HTR-8/SVneo (cell line): Measurements from ENCODE around the gene ATP11A.
A peak's percentile ranks its signal among the peaks of the same experiment; 100 is the strongest.

Source experiments
- DNase-seq: peaks from one replicate; pipeline ENCODE4 v3.0.0; 2011; ENCODE audit warnings: low spot score, mixed read lengths; ENCODE audit not compliant: insufficient read length
- FAIRE-seq: peaks from 2 replicates; lab custom pipeline; 2011; peaks lifted over from hg19 to GRCh38; lab: Jason Lieb, UNC

The ATP11A gene

GRCh38 chr13:112769615-112770014 lies 79.8 kb downstream of the ATP11A start:
- DNase-seq: no peak
- no peak for FAIRE-seq

DNA sequence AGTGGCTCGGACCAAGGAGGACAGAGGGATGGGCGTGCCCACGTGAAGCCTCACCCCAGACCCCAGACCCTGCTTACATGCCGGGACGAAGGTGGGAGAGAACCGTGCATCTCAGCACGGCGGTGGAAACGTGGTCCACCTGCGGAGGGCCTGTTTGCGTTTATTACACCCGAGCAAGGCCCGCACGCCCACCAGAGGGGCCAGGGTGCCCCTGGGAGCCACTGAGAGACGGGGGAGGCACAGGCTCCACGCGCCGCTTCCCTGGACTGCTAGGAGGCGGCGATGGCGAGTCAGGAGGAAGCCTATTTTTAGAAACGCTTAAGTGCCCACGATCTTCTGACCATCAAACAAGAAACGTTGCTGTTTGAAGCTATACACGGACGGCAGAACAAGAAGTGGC lies 80.7 kb downstream of the ATP11A start:
- DNase-seq (no peak), FAIRE-seq (no peak)

DNA sequence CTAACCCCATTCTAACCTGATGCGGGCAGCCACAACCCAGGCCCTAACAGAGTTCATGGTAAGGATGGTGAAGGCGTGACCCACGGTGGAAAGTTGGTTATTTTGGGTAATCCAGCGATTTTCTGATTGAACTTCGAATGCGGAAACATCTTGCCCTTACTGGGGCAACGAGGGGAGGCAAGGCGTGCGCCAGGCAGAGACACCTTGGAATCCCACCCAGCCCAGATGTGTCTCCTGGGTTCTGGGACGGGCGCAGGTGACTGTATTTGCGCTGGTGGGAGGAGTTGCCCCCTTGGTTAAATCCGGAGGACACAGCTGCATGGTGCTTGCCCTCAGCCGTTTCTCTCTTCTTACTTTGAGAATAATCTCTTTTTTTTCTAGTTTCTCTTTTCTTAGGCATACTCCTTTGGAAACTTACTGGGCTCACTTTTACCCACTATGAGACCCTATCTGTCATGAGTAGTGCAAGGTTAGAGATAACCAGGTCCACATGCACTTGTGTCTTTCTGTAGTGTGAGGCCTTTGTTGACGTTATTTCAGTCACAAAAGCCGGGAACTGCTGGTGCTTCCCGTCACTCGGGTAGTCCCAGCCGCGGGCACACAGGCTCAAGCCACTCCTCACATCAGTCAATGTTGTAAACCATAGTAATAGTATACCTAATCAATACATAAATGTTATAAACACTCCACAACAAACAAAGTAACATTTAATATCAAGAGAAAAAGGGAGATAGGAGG lies 81.5 kb downstream of the ATP11A start:
- FAIRE-seq (no peak), DNase-seq (no peak)

DNA sequence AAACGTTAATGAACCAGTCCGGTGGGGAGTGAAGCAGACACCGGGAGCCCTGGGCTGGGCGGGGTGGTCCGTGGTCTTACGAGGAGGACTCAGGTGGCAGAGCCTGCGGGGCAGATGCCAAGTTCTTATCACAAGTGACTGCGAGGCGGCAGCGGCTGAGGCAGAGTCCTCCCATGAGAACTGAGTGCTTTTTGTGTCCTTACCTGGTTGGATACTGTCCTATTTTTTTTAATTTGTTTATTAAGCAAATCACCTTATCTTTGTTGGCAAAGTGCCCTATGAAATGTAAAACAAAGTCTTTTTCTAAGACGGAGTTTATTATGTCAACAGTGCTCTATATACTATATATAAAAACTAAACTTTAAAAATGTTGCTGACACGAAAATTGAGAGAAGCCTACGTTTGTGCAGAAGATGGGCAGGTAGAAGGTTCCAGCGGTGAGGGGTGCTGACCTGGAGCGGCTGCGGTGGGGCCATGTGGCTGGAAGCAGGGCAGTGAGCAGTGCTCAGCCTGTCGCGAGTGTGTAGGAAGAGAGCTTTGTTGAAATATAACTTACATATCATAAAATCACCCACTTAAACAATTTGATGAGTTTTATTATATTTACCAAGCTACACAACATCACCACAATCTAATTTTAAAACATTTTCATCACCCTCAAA lies 82.2 kb downstream of the ATP11A start:
- DNase-seq (no peak), FAIRE-seq (no peak)

GRCh38 chr13:112772539-112772909 lies 82.7 kb downstream of the ATP11A start:
- DNase-seq: no peak
- no peak for FAIRE-seq

DNA sequence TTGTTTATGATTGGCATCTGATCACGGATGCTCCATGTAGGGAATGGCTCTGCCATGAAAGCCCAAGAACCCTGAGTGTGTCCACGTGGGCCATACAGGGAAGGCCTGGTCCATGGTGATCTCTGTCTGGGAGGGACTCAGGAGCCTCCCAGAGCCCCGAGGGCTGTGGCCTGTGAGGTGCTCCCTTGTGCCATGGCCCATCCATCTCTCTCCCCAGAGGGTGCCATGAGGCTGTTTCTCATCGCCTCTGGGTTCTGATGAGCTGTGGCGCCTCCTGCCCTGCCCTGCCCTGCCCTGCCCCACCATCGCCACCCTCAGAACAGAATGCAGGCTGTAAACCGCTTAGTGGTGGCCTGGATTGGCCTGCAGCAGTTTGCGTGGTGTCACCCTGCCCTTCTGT lies 83.1 kb downstream of the ATP11A start:
- no peak for FAIRE-seq
- DNase-seq: no peak

DNA sequence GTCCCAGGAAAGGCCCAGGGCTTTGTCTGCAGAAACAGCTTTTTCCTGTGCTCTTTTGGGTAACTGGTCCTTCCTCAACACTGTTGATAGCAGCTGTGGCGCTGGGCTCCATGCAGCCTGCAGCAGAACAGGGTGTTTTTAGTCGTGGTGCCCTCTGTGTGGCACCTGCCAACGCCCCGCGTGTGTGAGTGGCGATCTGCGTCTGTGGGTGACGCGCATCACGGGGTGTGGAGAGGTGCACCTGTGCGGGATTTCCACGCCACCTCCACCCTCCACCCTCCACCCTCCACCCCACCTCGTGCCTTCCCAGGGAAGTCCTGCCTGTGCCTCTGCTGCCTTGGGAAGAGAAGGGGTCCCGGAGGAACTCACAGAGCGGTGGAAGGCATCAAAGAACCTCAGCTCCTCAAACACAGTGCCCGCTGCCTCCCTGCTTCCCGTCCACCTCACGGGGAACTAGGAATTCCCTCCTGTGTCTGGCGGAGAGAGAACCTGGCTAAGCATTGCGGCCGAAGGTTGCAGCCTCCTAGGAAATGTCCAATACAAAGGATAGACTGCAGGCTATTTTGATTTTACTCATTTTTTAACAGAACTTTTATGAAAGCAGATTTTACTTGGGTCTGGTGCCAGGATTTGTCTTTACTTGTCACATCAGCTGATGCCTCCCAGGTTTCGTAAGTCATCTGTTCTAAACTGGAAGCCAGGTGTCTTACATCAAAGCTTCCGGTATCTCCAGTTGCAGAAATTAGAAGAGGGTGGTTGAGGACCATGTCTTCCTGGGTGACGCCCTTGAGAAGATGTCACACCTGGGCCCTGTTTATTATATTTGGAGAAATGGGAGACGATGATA lies 84.0 kb downstream of the ATP11A start:
- DNase-seq (no peak), FAIRE-seq (no peak)

- DNase-seq: no peak
Measured at GRCh38 chr13:112774448-112774792, 84.6 kb downstream of the ATP11A start.

GRCh38 chr13:112774829-112775565 lies 85.2 kb downstream of the ATP11A start:
- FAIRE-seq (no peak), DNase-seq (no peak)

More at GRCh38 chr13:112774448-112774792, 84.6 kb downstream of the ATP11A start:
- no peak for FAIRE-seq

- no peak for DNase-seq
- FAIRE-seq: no peak
Measured at GRCh38 chr13:112775791-112776279, 86.0 kb downstream of the ATP11A start.

DNA sequence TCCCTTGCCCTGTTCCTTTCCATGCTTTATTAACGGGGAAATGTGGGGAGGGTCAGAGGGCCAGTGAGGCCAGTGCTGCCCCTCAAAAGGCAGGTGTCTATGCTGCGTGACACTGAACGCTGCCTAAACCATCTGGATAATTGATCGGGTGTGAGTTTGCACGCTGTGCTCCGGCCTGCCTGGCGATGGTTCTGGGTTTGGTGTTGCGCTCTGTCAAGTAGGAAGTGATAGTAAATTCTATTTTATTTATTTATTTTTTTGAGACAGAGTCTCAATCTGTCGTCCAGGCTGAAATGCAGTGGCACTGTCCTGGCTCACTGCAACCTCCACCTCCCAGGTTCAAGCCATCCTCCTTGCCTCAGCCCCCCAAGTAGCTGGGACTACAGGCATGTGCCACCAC lies 86.5 kb downstream of the ATP11A start:
- no peak for DNase-seq
- FAIRE-seq: no peak

GRCh38 chr13:112776971-112777370 lies 87.1 kb downstream of the ATP11A start:
- FAIRE-seq: no peak

DNA sequence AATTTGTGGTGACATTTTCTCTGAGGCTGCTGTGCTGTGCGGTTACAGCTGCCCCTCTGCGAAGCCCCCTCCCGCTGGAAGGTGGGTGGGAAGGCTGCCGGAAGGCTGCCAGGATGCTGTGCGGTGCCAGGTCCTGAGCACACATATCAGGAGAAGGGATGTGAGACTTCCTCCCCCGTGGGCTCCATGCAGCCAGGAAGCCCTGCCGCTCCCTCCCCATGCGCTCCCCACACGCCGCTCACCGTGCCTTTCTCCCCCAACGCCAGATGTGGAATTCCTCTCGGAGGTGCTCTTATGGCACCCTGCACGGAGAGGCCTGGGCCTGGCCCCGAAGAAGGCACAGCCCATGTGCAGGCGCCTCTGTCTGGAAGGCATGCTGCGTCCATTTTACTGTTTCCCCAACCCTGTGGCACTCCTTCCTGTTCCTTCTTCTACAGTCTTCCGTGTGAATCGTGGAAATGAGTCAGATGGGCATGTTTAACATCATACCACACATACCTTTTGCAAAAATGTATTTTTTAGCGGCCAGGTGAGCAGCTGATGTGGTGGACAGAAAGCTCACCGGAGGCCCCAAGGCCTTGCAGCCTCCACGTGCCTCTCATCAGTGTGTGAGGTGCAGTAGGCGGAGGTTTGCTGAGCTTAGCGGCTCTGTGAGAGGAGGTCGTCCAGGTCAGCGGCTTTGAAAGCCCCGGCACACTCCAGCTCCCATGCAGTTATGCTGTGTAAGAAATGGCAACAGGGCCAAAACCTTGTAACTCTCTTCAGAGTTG lies 88.0 kb downstream of the ATP11A start:
- FAIRE-seq (no peak), DNase-seq (no peak)

More at GRCh38 chr13:112776971-112777370, 87.1 kb downstream of the ATP11A start:
- DNase-seq: no peak

DNA sequence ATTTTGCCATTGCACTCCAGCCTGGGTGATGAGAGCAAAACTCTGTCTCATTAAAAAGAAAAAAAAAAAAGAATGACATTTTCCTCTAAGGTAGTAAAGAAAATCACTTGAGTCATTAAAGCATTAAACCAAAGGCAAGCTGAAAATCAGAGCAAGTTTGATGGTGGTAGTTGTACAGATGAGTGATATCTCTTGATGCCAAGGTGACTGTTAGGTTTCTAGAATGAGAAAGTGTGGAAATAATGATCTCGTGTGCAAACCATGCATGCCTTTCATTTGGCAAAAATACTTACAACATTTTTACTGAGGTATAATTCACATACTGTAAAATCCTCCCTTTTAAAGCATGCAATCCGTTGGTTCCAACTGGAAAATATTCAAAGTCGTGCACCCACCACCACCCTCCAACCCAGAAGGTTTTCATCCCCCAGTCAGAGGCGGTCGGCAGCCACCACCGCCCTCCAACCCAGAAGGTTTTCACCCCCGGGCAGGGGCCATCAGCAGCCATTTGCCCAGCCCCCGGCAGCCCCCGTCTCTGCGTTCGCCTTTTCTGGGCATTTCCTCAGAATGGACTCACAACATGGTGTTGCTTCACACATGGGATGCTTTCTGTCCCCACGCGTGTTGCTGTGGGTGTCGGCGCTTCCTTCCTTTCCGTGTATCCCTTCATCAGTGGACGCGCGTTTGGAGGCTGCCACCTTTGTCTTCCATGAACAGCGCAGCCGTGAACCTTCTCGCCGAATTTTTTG lies 90.2 kb downstream of the ATP11A start:
- no peak for FAIRE-seq
- peak; percentile 18 for DNase-seq

DNA sequence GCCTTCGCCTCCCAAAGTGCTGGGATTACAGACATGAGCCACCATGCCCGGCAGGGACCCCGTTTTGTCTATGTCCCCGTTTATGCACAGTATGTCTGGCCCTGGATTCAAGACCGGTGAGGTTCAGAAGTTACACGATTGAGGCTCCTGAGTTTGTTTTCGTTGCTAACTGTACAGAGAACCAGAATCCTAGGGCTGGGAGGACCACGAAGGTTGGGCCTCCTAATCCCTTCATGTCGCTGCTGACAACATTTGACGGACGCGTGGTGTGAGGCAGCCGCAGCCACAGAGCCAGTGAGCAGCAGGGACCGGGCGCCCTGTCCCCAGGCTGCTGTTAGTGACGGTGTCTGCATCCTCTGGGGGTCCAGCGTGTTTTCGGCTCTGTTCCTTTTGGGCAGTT lies 91.4 kb downstream of the ATP11A start:
- FAIRE-seq (no peak), DNase-seq (no peak)

- DNase-seq: no peak
- no peak for FAIRE-seq
Measured at GRCh38 chr13:112781881-112782361, 92.1 kb downstream of the ATP11A start.

DNA sequence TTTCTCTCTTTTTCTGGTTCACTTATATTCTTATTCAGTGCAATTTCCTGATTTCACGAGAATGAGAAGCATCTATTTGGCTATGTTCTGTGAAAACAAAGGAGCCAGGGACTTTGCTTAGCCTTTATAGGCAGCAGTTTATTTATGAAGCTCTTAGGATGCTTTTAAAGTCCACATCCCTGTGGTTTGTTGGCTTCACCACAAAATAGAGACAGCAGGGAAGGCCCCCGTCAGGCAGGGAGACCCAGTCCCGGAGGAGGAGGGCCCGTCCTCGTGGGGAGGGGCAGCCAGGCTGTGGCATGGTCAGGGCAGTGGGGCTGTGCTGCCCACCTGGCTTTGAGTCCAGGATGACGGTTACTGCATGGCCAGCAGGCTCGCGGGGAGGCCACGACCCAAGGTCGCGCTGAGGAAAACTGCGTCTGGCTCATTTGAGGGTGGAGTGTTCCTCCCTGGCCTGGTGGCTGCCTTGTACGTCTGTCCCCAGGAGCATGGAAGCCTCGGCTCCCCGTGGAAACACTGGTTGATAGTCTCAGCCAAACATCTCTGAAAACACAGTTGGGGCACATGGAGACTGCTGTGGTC lies 92.7 kb downstream of the ATP11A start:
- no peak for FAIRE-seq
- DNase-seq: no peak
